SHP77 (cell line): Measurements from ENCODE around the gene DHX8.
"Not testable (repeated sequence)": the region's sequence is repeated elsewhere in the genome, so short reads cannot be mapped to it uniquely, and the experiment has no call there.

Experiments
- DNase-seq, 2 experiments: peaks; one replicate each; lab custom pipeline; 2025; lab: John Stamatoyannopoulos, UW

The DHX8 gene

GRCh38 chr17:43483674-43484551 lies at the start of gene DHX8:
DHX8 (plus strand) TSS chr17:43483975; CDS start chr17:43484038, 63 bp downstream.
- peak; percentile 96 to 98 for DNase-seq

DNA sequence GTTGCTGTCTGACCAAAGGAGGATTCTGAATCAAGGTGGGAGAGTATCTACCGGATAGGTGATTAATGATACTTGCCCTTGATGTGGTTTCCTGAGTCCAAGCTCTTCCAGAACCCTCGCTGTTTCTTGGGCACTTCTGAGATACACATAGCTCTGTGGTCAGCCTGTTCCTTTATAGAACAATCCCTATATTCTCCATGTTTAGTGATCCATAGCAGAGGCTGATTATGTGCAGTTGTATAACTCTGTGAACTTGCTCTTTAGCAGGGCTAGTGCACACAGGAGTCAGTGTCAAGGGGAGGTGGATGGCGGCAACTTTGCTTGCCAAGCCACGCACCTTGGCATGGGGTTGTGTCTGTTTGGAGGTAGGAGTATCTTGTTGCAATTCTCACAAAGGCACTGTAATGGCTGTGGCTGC lies 48.9 kb upstream of the DHX8 start:
- no peak for DNase-seq

GRCh38 chr17:43437756-43438155 lies 46.0 kb upstream of the DHX8 start:
- DNase-seq = no peak

- no peak for DNase-seq
These were observed 45.1 kb upstream of the DHX8 start for GRCh38 chr17:43438626-43439025.

DNA sequence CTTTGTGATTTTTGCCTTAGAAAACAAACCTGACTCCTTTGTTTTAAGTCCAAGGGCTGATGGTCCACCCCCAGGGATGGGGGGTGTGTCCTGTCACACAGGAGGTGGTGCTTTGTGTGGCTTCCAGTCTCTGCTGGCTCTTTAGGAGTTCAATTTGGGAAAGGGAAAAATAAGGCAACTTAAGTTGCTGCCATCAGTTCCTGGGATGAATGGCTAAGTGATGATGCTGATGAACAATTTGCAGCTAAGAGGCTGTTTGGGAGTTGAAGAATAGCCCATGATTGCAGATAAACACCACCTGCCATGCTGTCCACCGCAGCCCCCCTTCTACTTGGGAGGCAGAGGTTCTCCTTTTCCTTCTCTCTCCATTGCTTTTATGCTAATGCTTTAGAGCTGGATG lies 44.7 kb upstream of the DHX8 start:
- no peak for DNase-seq

GRCh38 chr17:43442711-43443110 lies 41.1 kb upstream of the DHX8 start:
- DNase-seq = no peak

DNA sequence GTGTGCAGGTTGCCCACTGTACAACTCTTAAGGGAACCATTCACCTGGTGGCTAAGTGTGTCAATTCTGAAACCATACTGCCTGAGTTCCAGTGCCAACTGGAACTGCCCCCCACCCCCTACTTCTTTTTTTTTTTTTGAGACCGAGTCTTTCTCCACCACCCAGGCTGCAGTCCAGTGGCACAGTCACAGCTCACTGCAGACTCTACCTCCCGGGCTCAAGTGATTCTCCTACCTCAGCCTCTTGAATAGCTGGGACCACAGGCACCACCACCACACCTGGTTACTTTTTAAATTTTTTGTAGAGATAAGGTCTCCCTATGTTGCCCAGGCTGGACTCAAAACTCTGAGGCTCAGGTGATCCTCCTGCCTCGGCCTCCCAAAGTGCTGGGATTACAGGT lies 40.4 kb upstream of the DHX8 start:
- no peak for DNase-seq

- DNase-seq = no peak
These were observed 39.4 kb upstream of the DHX8 start for GRCh38 chr17:43444223-43445008.

DNA sequence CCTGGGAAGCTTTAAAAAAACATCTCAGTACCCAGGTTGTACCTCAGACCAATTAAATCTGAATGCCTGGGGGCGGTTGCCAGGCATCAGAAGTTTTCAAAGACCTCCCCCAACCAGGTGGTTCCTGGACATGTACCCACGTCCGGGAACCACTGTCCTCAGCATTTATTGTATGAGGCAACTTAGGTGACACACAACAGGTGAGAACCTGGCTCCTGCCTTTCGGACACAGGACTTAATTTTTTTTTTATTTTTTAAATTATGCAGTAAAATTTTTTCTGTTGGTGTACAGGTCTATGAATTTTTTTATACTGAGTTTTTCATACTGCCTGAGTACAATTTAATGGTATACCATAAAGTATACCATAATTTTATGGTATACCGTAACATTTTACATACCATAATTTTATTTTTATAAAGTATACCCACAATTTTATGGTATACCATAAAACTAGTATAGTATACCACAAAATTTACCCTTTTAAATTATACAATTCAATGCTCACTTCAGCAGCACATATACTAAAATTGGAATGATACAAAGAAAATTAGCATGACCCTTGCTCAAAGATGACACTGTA lies 38.7 kb upstream of the DHX8 start:
- no peak for DNase-seq

DNA sequence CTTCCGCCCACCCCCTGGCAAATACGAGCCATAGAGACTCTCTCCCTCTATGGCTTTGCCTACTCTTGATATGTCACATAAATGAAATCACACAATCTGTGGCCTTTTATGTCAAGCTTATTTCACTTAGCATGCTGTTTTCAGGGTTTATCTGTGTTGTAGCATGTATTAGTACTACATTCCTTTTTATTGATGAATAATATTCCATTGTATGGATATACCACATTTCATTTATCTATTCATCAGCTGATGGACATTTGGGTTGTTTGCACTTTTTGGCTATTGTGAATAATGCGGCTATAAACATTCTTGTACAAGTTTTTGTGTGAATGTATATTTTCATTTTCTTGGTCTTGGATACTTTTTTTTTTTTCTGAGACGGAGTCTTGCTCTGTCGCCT lies 37.0 kb upstream of the DHX8 start:
- DNase-seq = no peak

DNA sequence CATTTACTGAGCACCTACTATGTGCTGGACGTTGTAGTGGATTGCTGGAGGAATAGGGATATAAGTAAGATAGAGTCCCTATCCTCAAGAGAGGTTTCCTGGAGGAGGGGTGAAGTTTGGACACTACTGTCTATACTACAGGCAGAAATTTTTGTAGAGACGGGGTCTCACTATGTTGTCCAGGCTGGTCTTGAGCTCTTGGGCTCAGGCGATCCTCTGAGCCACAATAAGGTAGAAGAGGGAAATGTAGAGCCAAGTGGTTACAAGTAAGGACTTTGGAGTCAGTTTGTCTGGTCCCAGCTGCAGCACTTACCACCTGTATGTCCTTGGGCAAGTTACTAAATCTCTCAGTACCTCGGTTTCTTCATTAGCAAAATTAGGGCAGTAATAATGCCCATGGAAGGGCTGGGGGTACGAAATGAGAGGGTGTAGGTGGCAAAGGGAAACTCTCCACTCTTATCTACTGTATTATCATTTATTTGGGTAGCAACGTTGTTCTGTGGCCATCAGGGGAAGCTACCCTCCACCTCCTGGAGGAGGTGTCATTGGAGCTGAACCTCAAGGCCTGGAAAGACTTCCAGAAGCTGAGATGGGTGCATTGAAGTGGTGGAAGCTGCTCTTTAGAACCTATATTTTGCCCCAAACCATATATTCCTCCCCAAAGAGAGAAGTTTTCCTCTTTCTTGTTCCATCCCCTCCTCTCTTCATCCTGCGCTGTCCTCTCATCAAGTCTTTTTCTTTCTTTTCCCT lies 34.9 kb upstream of the DHX8 start:
- DNase-seq = no peak

- DNase-seq = no peak
These were observed 34.1 kb upstream of the DHX8 start for GRCh38 chr17:43449470-43450248.

DNA sequence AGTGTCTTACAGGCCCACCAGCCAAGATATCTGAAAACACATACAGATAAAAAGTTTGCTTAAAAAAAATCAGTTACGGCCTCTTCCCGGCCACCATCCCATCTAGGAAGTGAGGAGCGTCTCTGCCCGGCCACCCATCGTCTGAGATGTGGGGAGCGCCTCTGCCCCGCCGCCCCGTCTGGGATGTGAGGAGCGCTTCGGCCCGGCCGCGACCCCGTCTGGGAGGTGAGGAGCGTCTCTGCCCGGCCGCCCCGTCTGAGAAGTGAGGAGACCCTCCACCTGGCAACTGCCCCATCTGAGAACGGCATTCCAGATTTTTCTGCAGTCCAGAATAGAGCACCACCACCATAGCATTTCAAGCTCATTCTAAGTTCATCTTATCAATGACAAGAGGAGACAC lies 33.0 kb upstream of the DHX8 start:
- not testable (repeated sequence) for DNase-seq

DNA sequence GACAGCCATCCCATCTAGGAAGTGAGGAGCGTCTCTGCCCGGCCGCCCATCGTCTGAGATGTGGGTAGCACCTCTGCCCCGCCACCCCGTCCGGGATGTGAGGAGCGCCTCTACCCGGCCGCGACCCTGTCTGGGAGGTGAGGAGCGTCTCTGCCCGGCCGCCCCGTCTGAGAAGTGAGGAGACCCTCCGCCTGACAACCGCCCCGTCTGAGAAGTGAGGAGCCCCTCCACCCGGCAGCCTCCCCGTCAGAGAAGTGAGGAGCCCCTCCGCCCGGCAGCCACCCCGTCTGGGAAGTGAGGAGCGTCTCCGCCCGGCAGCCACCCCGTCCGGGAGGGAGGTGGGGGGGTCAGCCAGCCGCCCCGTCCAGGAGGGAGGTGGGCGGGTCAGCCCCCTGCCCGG lies 32.0 kb upstream of the DHX8 start:
- not testable (repeated sequence) for DNase-seq

DNA sequence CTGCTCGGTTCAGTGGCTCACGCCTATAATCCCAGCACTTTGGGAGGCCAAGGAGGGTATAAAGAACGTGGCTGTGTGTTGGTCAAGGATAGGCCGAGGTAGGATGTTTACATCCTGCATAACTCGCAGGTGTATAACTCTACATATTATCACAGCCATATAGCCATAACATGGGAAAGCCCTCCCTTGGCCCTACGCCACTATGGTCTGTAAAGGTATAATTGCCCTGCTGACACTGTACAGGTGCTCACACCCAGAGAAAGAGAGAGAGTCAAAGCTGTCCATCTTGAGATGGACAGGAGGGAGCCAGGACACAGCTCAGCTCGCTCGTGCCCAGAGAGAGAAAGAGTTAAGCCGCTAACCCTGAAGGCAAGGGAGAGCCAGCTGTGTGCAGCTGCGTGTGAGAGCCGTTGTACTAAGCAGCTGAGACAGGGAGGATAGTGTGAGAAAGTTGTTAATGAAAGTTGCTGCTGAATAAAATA lies 30.4 kb upstream of the DHX8 start:
- DNase-seq = no peak

- no peak for DNase-seq
These were observed 28.9 kb upstream of the DHX8 start for GRCh38 chr17:43454868-43455267.

DNA sequence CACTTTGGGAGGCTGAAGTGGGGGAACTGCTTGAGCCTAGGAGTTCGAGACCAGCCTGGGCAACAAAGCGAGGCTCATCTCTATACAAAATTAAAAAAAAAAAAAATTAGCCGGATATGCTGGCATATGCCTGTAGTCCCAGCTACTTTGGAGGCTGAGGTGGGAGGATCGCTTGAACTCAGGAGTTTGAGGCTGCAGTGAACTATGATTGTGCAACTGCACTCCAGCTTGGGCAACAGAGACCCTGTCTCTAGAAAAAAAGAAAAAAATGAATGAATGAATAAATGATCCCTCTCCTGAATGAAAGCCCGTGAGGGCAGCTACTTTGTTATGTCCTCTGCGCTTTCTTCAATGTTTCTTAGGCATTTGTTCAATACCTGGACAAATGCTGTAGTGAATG lies 27.7 kb upstream of the DHX8 start:
- DNase-seq = no peak

DNA sequence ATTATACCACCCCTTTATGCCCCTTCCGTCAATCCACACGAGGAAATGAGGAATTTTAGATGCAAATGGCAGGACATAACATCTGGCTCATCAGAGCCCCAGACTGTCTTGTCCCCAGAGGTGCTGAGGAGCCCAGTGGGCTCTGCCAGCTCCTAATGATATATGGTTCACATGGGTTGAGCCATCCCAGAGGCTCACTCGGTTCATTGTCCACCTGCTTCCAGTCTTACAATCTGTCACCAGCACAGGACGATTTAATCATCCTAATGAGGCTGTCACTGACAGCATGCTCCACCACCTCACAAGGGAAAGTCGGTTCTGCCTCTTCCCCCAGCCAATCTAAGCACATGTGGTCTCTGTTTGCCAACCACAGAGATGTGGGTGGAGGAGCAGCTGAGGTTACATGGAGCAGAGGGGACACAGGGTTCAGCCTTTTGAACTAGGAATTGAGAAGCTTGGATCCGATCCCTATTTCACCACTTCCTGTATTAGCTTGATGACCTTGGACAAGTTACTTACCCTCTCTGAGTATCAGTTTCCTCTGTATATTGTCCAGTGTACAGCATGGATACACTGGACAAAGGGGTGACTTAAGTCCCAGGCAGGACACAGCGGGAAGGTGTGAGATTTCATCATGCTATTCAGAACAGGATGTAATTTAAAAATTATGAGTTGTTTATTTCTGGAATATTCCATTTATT lies 27.0 kb upstream of the DHX8 start:
- DNase-seq = peak; percentile 23 to 48

DNA sequence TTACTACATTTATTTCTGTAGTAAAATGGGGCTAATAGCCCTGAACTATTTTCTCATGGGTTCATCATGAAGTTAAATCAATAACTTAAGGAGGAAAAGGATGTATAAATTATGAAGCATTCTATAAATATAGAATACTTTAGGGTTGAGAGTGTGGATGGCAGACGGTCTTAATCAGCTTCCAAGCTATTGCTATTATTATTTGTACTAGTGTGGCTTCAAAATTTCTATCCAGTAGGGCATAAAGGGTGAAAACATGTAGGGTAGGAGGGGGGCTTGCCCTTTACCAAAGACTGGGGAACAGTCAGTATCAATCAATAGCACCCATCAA lies 26.4 kb upstream of the DHX8 start:
- DNase-seq = no peak

DNA sequence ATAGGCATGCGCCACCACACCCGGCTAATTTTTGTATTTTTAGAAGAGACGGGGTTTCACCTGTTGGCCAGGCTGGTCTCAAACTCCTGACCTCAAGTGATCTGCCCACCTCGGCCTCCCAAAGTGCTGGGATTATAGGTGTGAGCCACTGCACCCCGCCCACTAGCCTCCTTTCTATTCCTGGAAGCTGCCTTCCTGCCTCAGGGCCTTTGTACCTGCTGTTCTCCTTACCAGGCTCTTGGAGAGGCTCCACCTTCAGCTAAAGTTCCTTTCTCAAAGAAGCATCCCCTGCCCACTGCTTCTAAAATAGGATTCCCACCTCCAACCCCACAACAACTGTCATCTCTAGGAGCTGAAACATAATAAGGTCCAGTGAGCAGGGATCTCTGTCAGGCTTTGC lies 23.9 kb upstream of the DHX8 start:
- DNase-seq = not testable (repeated sequence)

DNA sequence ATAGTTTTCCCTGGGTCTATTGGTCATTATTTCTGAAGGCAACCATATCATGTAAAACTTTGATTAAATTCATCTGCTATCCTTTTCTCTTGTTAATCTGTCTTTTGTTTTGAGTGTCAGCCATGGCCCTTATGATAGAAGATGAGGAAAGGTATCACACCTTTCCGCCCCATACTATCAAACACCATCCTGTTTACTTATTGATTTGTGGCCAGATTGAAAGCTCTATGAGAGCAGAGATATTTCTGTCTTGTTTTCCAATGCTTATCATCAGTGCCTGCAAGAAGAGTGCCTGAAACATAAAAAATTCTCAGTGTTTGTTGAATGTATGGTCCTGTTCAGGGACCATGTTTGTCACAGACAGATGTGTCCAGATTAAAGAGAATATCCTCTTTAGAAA lies 22.6 kb upstream of the DHX8 start:
- DNase-seq = no peak
